AG09319 (cell line): Measurements from ENCODE around the gene MVB12B.

Experiments
- DNase-seq: peaks from one replicate; pipeline ENCODE4 v3.0.0-alpha.2; 2010; ENCODE audit warnings: low read depth; ENCODE audit errors: extremely low read depth
- TF ChIP-seq, protein P1 (sequence below): IDR thresholded peaks from 2 replicates; pipeline ENCODE4 v1.5.1; 2011; ENCODE audit warnings: low read depth, mild to moderate bottlenecking, inconsistent platforms, low read length, moderate library complexity

The MVB12B gene

DNA sequence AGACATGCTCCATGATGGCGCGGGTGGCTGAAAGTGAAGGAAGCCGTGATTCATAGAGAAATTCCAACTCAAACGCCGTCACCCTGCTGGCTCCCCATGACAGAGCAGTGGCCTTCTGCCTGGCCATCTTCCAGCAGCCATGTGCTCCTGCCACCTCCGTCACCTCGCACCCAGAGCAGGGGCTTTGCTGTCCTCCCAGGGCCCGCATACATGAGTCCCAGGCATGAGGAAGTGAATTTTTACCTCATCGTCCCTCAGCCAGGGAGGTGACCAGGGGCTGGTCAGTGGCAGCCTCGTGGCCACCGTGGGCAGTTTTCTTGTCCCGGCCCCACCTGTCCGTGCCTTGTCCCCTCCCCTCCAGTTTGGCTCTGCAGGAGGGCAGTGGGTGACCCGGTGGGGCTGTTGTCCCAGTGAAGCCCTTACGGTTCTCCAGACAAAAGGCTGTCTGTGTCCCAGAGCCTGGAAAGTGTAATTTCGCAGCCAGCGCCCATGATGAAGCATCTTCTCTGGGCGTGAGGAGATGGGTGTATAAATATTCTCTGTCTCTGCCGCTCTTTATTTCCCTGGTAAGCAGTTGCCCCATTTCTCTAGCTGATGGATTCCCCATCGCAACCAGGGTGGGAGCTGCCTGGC lies 163.1 kb downstream of the MVB12B start:
- TF ChIP-seq, protein P1, sequence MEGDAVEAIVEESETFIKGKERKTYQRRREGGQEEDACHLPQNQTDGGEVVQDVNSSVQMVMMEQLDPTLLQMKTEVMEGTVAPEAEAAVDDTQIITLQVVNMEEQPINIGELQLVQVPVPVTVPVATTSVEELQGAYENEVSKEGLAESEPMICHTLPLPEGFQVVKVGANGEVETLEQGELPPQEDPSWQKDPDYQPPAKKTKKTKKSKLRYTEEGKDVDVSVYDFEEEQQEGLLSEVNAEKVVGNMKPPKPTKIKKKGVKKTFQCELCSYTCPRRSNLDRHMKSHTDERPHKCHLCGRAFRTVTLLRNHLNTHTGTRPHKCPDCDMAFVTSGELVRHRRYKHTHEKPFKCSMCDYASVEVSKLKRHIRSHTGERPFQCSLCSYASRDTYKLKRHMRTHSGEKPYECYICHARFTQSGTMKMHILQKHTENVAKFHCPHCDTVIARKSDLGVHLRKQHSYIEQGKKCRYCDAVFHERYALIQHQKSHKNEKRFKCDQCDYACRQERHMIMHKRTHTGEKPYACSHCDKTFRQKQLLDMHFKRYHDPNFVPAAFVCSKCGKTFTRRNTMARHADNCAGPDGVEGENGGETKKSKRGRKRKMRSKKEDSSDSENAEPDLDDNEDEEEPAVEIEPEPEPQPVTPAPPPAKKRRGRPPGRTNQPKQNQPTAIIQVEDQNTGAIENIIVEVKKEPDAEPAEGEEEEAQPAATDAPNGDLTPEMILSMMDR: no peak
- DNase-seq: no peak

DNA sequence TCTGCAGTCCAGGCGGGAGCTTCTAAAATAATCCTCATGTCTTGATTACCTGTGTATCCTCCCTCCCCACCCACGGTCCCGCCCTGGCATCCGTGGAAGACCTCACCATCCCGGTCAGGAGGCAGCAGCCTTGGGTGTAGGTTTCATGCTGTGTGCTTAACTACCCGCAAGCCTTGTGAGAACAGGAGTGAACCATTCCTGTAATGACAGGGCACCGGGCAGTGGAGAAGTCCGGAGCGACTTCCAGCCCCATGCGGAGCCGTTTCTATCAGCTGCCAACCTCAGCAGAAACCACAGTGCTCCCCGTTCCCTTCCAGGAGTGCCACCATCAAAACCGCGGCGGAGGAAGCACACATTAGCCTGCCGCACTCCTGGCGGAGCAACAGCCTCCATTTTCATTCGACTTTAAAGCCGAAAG lies 163.6 kb downstream of the MVB12B start:
- TF ChIP-seq, protein P1: no peak

DNA sequence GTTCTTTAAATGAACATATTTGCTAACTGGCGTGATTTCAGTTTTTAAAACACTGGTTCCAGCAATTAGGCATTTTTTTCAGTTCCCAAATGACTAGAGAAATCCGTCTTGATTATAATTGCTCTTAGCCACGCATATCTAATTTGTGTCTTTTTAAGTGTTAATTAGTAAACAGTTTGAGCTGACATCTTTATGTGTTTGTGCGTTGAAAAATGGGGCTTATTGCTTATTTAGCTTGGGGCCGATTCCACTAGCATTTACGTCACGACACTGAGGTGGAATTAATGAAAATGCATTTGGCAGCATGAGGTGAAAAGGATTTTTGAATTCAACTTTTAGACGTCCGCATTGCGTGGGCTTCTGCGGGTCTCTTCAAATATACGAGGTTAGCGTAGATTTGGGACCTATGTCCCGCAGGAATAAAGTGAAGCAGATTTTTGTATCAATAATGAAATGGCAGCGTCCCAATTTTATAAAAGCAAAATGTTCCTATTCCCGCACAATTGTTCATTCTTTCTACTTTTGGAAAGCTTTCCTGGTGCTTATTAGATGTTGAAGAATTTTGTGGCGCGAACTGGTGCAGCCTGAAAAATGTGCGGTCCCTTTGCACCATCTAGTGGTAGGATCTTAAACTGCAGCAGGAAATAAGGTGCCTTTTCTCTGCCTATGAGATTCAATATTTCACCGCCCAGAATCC lies 164.4 kb downstream of the MVB12B start:
- DNase-seq: peak; percentile 30
- TF ChIP-seq, protein P1: peak; percentile 86

More for the DNA sequence above, 163.6 kb downstream of the MVB12B start:
- DNase-seq: no peak

DNA sequence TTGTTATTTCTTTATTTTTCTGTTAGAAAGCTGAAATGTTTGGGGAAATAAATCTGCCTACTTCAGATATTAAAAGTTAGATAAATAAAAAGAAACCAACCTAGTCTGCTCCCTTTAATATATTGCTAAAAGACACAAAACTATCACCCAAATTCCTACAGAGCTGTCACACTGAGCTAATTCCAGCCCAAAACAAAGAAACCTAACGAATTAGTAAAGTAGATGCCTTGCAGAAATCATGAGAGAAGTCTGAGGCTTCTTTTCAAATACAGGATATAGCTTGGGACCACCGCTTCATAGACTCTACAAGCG lies 164.9 kb downstream of the MVB12B start:
- no peak for DNase-seq
- TF ChIP-seq, protein P1: no peak

DNA sequence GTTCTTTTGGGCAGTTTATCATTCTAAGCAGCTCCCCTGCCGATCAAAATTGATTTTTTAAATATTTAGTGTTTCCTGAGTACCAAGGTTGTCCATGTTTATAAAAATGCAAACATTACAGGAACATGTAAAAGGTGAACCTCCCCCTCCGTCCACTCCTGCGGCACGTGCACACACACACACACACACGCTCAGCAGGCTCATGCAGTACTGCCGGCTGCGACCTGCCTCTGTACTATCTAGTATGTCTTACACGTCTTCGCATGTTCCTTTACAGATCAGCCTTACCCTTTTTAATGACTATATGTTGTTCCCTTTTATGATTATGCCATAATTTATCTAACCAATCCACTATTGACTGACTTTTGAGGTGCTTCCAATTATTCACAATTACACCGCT lies 165.3 kb downstream of the MVB12B start:
- no peak for DNase-seq
- TF ChIP-seq, protein P1: no peak

DNA sequence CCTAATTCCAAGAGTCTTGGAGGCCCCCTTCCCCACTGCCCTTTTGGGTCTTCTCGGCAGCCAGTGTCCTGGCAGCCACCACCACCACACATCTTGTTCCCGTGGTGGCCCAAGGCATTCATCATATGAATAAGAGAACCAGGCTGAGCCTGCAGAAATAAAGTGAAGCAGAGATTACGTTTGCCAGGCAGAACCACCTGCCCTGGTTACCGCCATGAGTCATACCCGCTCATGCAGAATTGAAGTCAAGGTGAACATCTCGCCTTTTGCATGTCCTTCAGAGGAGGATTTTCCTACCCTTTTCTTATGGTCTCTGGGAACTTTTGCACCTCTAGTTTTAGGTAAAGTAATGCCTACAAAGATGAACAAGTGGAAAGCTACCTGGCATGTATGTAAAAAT lies 167.6 kb downstream of the MVB12B start:
- TF ChIP-seq, protein P1: no peak
- DNase-seq: no peak

DNA sequence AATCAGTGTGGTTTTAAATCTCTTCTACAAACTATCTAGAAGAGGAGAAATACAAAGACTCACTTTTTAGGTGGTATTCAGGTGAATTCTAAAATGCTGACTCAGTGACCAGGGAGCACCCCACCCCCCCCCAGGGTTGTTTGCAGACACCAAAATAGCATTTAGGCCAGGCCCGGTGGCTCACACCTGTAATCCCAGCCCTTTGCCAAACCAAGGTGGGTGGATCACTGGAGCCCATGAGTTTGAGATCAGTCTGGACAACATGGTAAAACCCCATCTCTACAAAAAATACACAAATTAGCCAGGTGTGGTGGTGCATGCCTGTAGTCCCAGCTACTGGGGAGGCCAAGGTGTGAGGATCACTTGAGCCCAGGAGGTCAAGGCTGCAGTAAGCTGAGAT lies 168.1 kb downstream of the MVB12B start:
- TF ChIP-seq, protein P1: no peak
- no peak for DNase-seq
